GM12878 (cell line): ENCODE measurements around the gene HMX2. TPM values are rescaled to one million over a fixed set of nuclear protein-coding genes. Genes with fewer than 3 reads are reported as not detected.

Experiments
- ATAC-seq: fragments of 200-7000 bp; cut with Tn5 transposase; 3 replicates; pipeline ENCODE4 v1.9.1; 2020; ENCODE audit warnings: mild to moderate bottlenecking, moderate library complexity
- BruUV-seq: library from RNA; stranded (reverse); fragments of 400-500 nt; replicated peaks from 2 replicates; lab custom pipeline; 2021; lab: Mats Ljungman, UMichigan
- CTCF ChIA-PET: fragments of 300-600 bp; sonication (Branson Sonifier 250); formaldehyde crosslinking; extraction: SDS; loops from one replicate; lab custom pipeline; 2021; ENCODE audit warnings: inconsistent platforms; lab: Yijun Ruan, JAX
- POLR2A ChIA-PET: fragments of 350-600 bp; formaldehyde crosslinking; extraction: SDS; loops from one replicate; lab custom pipeline; 2021; ENCODE audit warnings: inconsistent platforms; lab: Charles Lee
- RAD21 ChIA-PET: fragments of 300-600 bp; sonication (Branson Sonifier 250); formaldehyde crosslinking; loops from one replicate; lab custom pipeline; 2023; ENCODE audit warnings: antibody characterized with exemption; ENCODE audit not compliant: unreplicated experiment; lab: Charles Lee
- SMC1A ChIA-PET: fragments of 300-600 bp; sonication (Branson Sonifier 250); formaldehyde crosslinking; loops from one replicate; lab custom pipeline; 2023; ENCODE audit not compliant: unreplicated experiment, uncharacterized antibody; lab: Charles Lee
- DNase-seq: peaks from one replicate; pipeline ENCODE4 v3.0.0-alpha.2; 2011; ENCODE audit warnings: low read depth, low spot score
- FAIRE-seq: peaks from 3 replicates; lab custom pipeline; 2011; peaks lifted over from hg19 to GRCh38; lab: Jason Lieb, UNC
- H2AFZ ChIP-seq: 2 replicates; pipeline ENCODE4 v1.6.0; 2011; ENCODE audit warnings: low read depth, low read length, control low read depth; ENCODE audit not compliant: control insufficient read depth
- H3K27ac ChIP-seq: 2 replicates; pipeline ENCODE4 v1.5.1; 2011; ENCODE audit warnings: control low read depth; ENCODE audit not compliant: control insufficient read depth, insufficient read depth
- H3K27me3 ChIP-seq, 2 experiments: replicated peaks in 1 of 2; 2 replicates each; pipeline versions ENCODE4 v1.6.0 to v1.6.1; 2011; ENCODE audit warnings: low read length in 1 of 2; ENCODE audit not compliant: control insufficient read depth in 2 of 2, insufficient read depth in 2 of 2
- H3K36me3 ChIP-seq, 2 experiments: 2 replicates each; pipeline ENCODE4 v1.5.1; 2011; ENCODE audit warnings: low read length in 1 of 2; ENCODE audit not compliant: control insufficient read depth in 2 of 2, insufficient read depth in 2 of 2
- H3K4me1 ChIP-seq: 2 replicates; pipeline ENCODE4 v1.6.1; 2011; ENCODE audit warnings: mild to moderate bottlenecking, low read length, moderate library complexity, mixed read lengths; ENCODE audit not compliant: control insufficient read depth, insufficient read depth
- H3K4me2 ChIP-seq: 2 replicates; pipeline ENCODE4 v1.6.0; 2011; ENCODE audit warnings: control low read depth; ENCODE audit not compliant: control insufficient read depth, insufficient read depth
- H3K4me3 ChIP-seq: fragments of 200-600 bp; sonication (generic); 2 replicates; pipeline ENCODE4 v1.5.1; 2016
- H3K79me2 ChIP-seq: 2 replicates; pipeline ENCODE4 v1.6.0; 2011; ENCODE audit warnings: low read length; ENCODE audit not compliant: control insufficient read depth, insufficient read depth
- H3K9ac ChIP-seq: 2 replicates; pipeline ENCODE4 v1.8.0; 2011; ENCODE audit warnings: low read length, control low read depth, mixed read lengths; ENCODE audit not compliant: control insufficient read depth, insufficient read depth
- H3K9me3 ChIP-seq: replicated peaks from 3 replicates; pipeline ENCODE4 v1.5.1; 2011; ENCODE audit warnings: mild to moderate bottlenecking, low read length; ENCODE audit not compliant: control insufficient read depth, insufficient read depth
- H4K20me1 ChIP-seq: 2 replicates; pipeline ENCODE4 v1.6.0; 2011; ENCODE audit not compliant: control insufficient read depth, insufficient read depth
- E2F4 ChIP-seq: IDR thresholded peaks from 2 replicates; pipeline ENCODE4 v1.6.1; 2012; ENCODE audit warnings: low read depth, low read length, improper control_type of control experiment
- RB1 ChIP-seq: fragments of 450-650 bp; formaldehyde crosslinking; IDR thresholded peaks from 2 replicates; pipeline ENCODE4 v1.6.1; 2017; ENCODE audit warnings: mild to moderate bottlenecking, borderline replicate concordance
- WGBS: methylation state at CpG from one replicate; pipeline ENCODE4 v1.1.6; 2016; ENCODE audit warnings: low lambda C conversion rate; ENCODE audit not compliant: insufficient replicate concordance, insufficient coverage; ENCODE audit errors: missing lambda C conversion rate; 5-methylcytosine and 5-hydroxymethylcytosine counted together
- in situ Hi-C: fragments of 300-500 bp; cut with MboI; formaldehyde crosslinking; loops from 9 replicates; pipeline ENCODE4 v1.14.3; 2018; ENCODE audit warnings: mixed read lengths
- intact Hi-C: fragments of 100-400 bp; cut with micrococcal nuclease; formaldehyde crosslinking; loops from one replicate; pipeline ENCODE4 v1.14.2; 2022; ENCODE audit not compliant: unreplicated experiment
- polyA plus RNA-seq, 11 experiments: library from polyadenylated mRNA; depleted of rRNA in 4 of 11; unstranded in 6 of 11; stranded (reverse) in 5 of 11; fragments of >200 nt; fragmentation: Nextera tagmentation in 4 of 11; fragmentation: Illumina TruSeq in 1 of 11; extraction: Ambion mirVana in 4 of 11; extraction: Trizol in 1 of 11; gene quantifications; 1 replicate in 1 of 11; 2 replicates in 10 of 11; pipeline versions ENCODE4 v1.2.1 to v1.2.3, GENCODE V29; 2011 to 2016; ENCODE audit warnings: inconsistent platforms in 2 of 11, missing spikeins in 2 of 11, low read depth in 1 of 11
- total RNA-seq, 4 experiments: library from RNA; depleted of rRNA in 3 of 4; stranded (reverse); fragments of >200 nt in 3 of 4; fragmentation: Illumina TruSeq in 1 of 4; extraction: Trizol in 1 of 4; gene quantifications; 2 replicates each; pipeline versions ENCODE4 v1.2.1 to v1.2.3, GENCODE V29; 2013 to 2021
- TF ChIP-seq, protein P1 (sequence below): IDR thresholded peaks from 2 replicates; pipeline ENCODE4 v1.6.1; 2012; ENCODE audit warnings: low read depth, low read length, improper control_type of control experiment

Gene HMX2
- total and polyA plus RNA-seq, 10 of the 15 experiments (the other 5 are each of a cell fraction or from before 2014, with no cell fraction given): 1.4 to 31.3 (median 16.8) TPM; not detected in 1

GRCh38 chr10:123153486-123154091 is 5.7 kb downstream of the HMX2 start:
- RAD21 ChIA-PET: interaction anchor here (0.5 to 1.8 kb wide), 9 partner anchors 12 to 404 kb away, joined by 3 to 9 read pairs (median 4); no protein-coding TSS in a partner anchor
- 27% methylated on average over 9 of the region's 9 CpGs for whole genome bisulfite sequencing
- H3K4me1 ChIP-seq: peaks cover 21% of the 10 kb centered on the region
- peak overlapping the region; percentile 72 for H2AFZ ChIP-seq
- BruUV-seq: no TSS peak
- FAIRE-seq (no peak), ATAC-seq (no peak), DNase-seq (no peak)
- TF ChIP-seq, protein P1, sequence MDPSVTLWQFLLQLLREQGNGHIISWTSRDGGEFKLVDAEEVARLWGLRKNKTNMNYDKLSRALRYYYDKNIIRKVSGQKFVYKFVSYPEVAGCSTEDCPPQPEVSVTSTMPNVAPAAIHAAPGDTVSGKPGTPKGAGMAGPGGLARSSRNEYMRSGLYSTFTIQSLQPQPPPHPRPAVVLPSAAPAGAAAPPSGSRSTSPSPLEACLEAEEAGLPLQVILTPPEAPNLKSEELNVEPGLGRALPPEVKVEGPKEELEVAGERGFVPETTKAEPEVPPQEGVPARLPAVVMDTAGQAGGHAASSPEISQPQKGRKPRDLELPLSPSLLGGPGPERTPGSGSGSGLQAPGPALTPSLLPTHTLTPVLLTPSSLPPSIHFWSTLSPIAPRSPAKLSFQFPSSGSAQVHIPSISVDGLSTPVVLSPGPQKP: no peak
- TF ChIP-seq E2F4 (peak; percentile 81), RB1 (peak; percentile 38; the same call in 1 of the 2 replicates)
- no peak overlapping the region for H3K27ac ChIP-seq
- H3K4me3 ChIP-seq: no peak overlapping the region
- H3K4me2 ChIP-seq: no peak overlapping the region
- no peak overlapping the region for H3K9ac ChIP-seq
- CTCF ChIA-PET: interaction anchor here (0.7 to 1.5 kb wide), 11 partner anchors 13 to 1588 kb away, joined by 3 to 5 read pairs (median 4); no protein-coding TSS in a partner anchor
- H3K9me3 ChIP-seq: no peaks in the 10 kb centered on the region
- H3K79me2 ChIP-seq: peaks cover 67% of the 10 kb centered on the region
- peaks cover 0 to 19% of the 10 kb centered on the region in 2 experiments for H3K36me3 ChIP-seq
- intact Hi-C loops (loop anchor here (5.0 kb wide), 2 partner anchors 239 to 399 kb away; no protein-coding TSS in a partner anchor), in situ Hi-C loops (loop anchor here (5.0 kb wide), 1 partner anchor 239 kb away; no protein-coding TSS in a partner anchor)
- H3K27me3 ChIP-seq: peaks cover 1 to 5% of the 10 kb centered on the region in 2 experiments; a peak in 3 of 4 replicates
- no peaks in the 10 kb centered on the region; the same call in none of the 2 replicates for H4K20me1 ChIP-seq
- SMC1A ChIA-PET: interaction anchor here (0.5 to 1.5 kb wide), 6 partner anchors 9 to 633 kb away, joined by 3 to 6 read pairs (median 4); no protein-coding TSS in a partner anchor
- POLR2A ChIA-PET: interaction anchor here (0.6 to 1.3 kb wide), 11 partner anchors 9 to 691 kb away, joined by 3 to 6 read pairs (median 4); no protein-coding TSS in a partner anchor
